ENCODE results near the gene EPYC. TPM values are rescaled to one million over a fixed set of nuclear protein-coding genes. Genes with fewer than 3 reads are reported as not detected.

EPYC gene
- total and polyA plus RNA-seq, 2 experiments from 2014 or later: not detected

GRCh38 chr12:90959032-90959431, 45.7 kb downstream of the EPYC start (continued):
- TF ChIP-seq ZNF462 (CRISPR knock-in tag; IDR thresholded peaks at IDR 0.05) (no peak), JUNB (IDR thresholded peaks at IDR 0.05; ENCODE audit: unreplicated experiment) (no peak), NANOG (IDR thresholded peaks at IDR 0.05; ENCODE audit: borderline replicate concordance) (no peak)

GRCh38 chr12:90958347-90958746, 46.4 kb downstream of the EPYC start:
- Mint-ChIP-seq H3K27me3 (ENCODE audit: insufficient read depth, low read depth, poor library complexity) (peaks cover 4% of the 10 kb centered on the region), H3K9me3 (no peaks in the 10 kb centered on the region), H3K36me3 (ENCODE audit: low read depth) (no peaks in the 10 kb centered on the region; the same call in 2 of the 3 replicates), H3K4me3 (no peak overlapping the region), H3K4me1 (no peaks in the 10 kb centered on the region), H3K27ac (no peak overlapping the region)
- ATAC-seq: no peak
- Histone ChIP-seq H3K36me3 (ENCODE audit: insufficient read depth) (no peaks in the 10 kb centered on the region), H3K9me2 (ENCODE audit: insufficient read depth) (no peaks in the 10 kb centered on the region), H3K4me3 (no peak overlapping the region), H4K20me1 (replicated peaks; ENCODE audit: insufficient read depth) (no peaks in the 10 kb centered on the region), H2AFZ (no peak overlapping the region), H3K79me2 (replicated peaks; ENCODE audit: insufficient read depth) (no peaks in the 10 kb centered on the region), H3K27ac (ENCODE audit: low read depth) (no peak overlapping the region), H3F3A (replicated peaks; ENCODE audit: low read depth) (no peaks in the 10 kb centered on the region), H3K4me2 (no peak overlapping the region), H3K4me1 (ENCODE audit: insufficient read depth) (no peaks in the 10 kb centered on the region), H3K27me3 (ENCODE audit: insufficient read depth) (no peaks in the 10 kb centered on the region)
- DNase-seq (ENCODE audit: low spot score): no peak
- TF ChIP-seq ZNF331 (CRISPR knock-in tag; IDR thresholded peaks at IDR 0.05; ENCODE audit: low read depth) (no peak), ZNF462 (CRISPR knock-in tag; IDR thresholded peaks at IDR 0.05) (no peak), ETS1 (IDR thresholded peaks at IDR 0.05) (no peak), STAT1 (IDR thresholded peaks at IDR 0.05; ENCODE audit: unreplicated experiment) (no peak)
